K562 (cell line): ENCODE measurements around the gene ADAMTS10. TPM values are rescaled to one million over a fixed set of nuclear protein-coding genes. Genes with fewer than 3 reads are reported as not detected.

Source experiments
- ADNP ChIP-seq: fragments of 200-800 bp; sonication (Bioruptor generic); IDR thresholded peaks from 2 replicates; pipeline ENCODE4 v1.6.1; 2016; ENCODE audit warnings: missing genetic modification characterization, missing compliant biosample characterization
- CHD7 ChIP-seq: fragments of 200-600 bp; sonication (generic); IDR thresholded peaks from one replicate; pipeline ENCODE4 v1.6.1; 2012; ENCODE audit warnings: mild to moderate bottlenecking, low read depth, low read length, inconsistent platforms
- CTCF ChIP-seq, 3 experiments: IDR thresholded peaks in 2 of 3; conservative IDR thresholded peaks in 1 of 3; 2 replicates each; pipeline ENCODE4 v1.5.1; 2011 to 2012; ENCODE audit warnings: low read length in 3 of 3, mild to moderate bottlenecking in 3 of 3, control low read depth in 2 of 3, improper control_type of control experiment in 1 of 3, inconsistent platforms in 1 of 3, low read depth in 1 of 3, mixed read lengths in 1 of 3, moderate library complexity in 1 of 3; ENCODE audit not compliant: insufficient read depth in 2 of 3
- HMG20A ChIP-seq: fragments of 450-650 bp; formaldehyde crosslinking; conservative IDR thresholded peaks from 2 replicates; pipeline ENCODE4 v1.4.0; 2020; ENCODE audit warnings: mild to moderate bottlenecking, mixed read lengths
- NR1H2 ChIP-seq: sonication (generic); formaldehyde crosslinking; IDR thresholded peaks from 2 replicates; pipeline ENCODE4 v1.4.0; 2020; ENCODE audit warnings: mild to moderate bottlenecking, missing genetic modification reagents
- RAD21 ChIP-seq, 2 experiments: fragments of 250-450 bp in 1 of 2; fragments of 450-650 bp in 1 of 2; sonication (Bioruptor Pico) in 1 of 2; formaldehyde crosslinking in 1 of 2; IDR thresholded peaks in 1 of 2; conservative IDR thresholded peaks in 1 of 2; 2 replicates each; pipeline versions ENCODE4 v1.4.0 to v1.8.0; 2020 to 2022; ENCODE audit warnings: mild to moderate bottlenecking in 2 of 2, moderate library complexity in 1 of 2
- ZNF121 ChIP-seq: sonication (generic); formaldehyde crosslinking; conservative IDR thresholded peaks from 2 replicates; pipeline ENCODE4 v1.8.0; 2022; ENCODE audit warnings: missing genetic modification reagents
- ZNF146 ChIP-seq: IDR thresholded peaks from one replicate; pipeline ENCODE4 v1.6.1; 2018; ENCODE audit warnings: missing compliant biosample characterization; ENCODE audit not compliant: unreplicated experiment
- ZNF384 ChIP-seq: IDR thresholded peaks from 2 replicates; pipeline ENCODE4 v1.6.1; 2012; ENCODE audit warnings: low read depth, low read length, improper control_type of control experiment
- ZNF398 ChIP-seq: fragments of 250-450 bp; sonication (Bioruptor Pico); IDR thresholded peaks from 2 replicates; pipeline ENCODE4 v1.8.0; 2021; ENCODE audit warnings: moderate library complexity, mild to moderate bottlenecking, inconsistent platforms
- polyA plus RNA-seq, 8 experiments: library from polyadenylated mRNA; depleted of rRNA in 4 of 8; stranded (reverse) in 5 of 8; unstranded in 3 of 8; fragments of >200 nt; fragmentation: Nextera tagmentation in 2 of 8; fragmentation: Illumina TruSeq in 1 of 8; extraction: Ambion mirVana in 2 of 8; extraction: Trizol in 1 of 8; gene quantifications; 2 replicates each; pipeline versions ENCODE4 v1.2.1 to v1.2.3, GENCODE V29; 2011 to 2014; ENCODE audit warnings: inconsistent platforms in 1 of 8, missing spikeins in 1 of 8
- total RNA-seq, 7 experiments: library from RNA; depleted of rRNA in 6 of 7; stranded (reverse); fragments of >200 nt in 6 of 7; fragmentation: Illumina TruSeq in 2 of 7; extraction: Trizol in 2 of 7; gene quantifications; 2 replicates each; pipeline versions ENCODE4 v1.2.1 to v1.2.3, GENCODE V29; 2011 to 2021; ENCODE audit warnings: low replicate concordance in 1 of 7

The ADAMTS10 gene
- total and polyA plus RNA-seq, 9 of the 15 experiments (the other 6 are each of a cell fraction or from before 2014, with no cell fraction given) = 0.33 to 1.8 (median 0.57) TPM; not detected in 4

GRCh38 chr19:8641908-8642547, 31.5 kb upstream of the ADAMTS10 start (continued):
- TF ChIP-seq ZNF384 (peak; percentile 77), ZNF398 (no peak), RAD21 (CRISPR knock-in tag; conservative IDR thresholded peaks at IDR 0.05 in 1 of 2, IDR thresholded peaks at IDR 0.05 in 1 of 2) (peak; percentile 22 to 49; a peak in 2 of 4 replicates), HMG20A (no peak), NR1H2 (CRISPR knock-in tag) (no peak), CTCF (IDR thresholded peaks at IDR 0.05 in 2 of 3, conservative IDR thresholded peaks at IDR 0.05 in 1 of 3; ENCODE audit: insufficient read depth in 2 of 3, low read depth in 1 of 3, low read length in 3 of 3) (peak; percentile 48 to 62 (median 60)), ZNF146 (CRISPR knock-in tag) (no peak), ADNP (peak; percentile 15; the same call in 1 of the 2 replicates), ZNF121 (CRISPR knock-in tag) (peak; percentile 95), CHD7 (no peak)
